OCI-LY7 (cell line): ENCODE measurements around the gene KLF11.

ENCODE experiments used
- CTCF ChIP-seq: fragments of 200-600 bp; sonication (generic); conservative IDR thresholded peaks from 2 replicates; pipeline ENCODE4 v1.5.1; 2014; ENCODE audit warnings: mild to moderate bottlenecking, antibody characterized with exemption, low read length, moderate library complexity, mixed read lengths
- EZH2phosphoT487 ChIP-seq: fragments of 200-600 bp; sonication (generic); IDR thresholded peaks from 2 replicates; pipeline ENCODE4 v1.6.1; 2018; ENCODE audit warnings: low read depth, borderline replicate concordance, mild to moderate bottlenecking, mixed run types, antibody characterized with exemption, low read length, moderate library complexity, mixed read lengths

GRCh38 chr2:10097352-10098148 lies 54.2 kb downstream of the KLF11 start:
- TF ChIP-seq CTCF, result peak; percentile 95
- no peak for TF ChIP-seq EZH2phosphoT487
